GM12878 (cell line): ENCODE measurements around the gene MT1H. TPM values are rescaled to one million over a fixed set of nuclear protein-coding genes. Genes with fewer than 3 reads are reported as not detected.
A peak's percentile ranks its signal among the peaks of the same experiment; 100 is the strongest.

Experiments used
- ATAC-seq: fragments of 200-7000 bp; cut with Tn5 transposase; 3 replicates; pipeline ENCODE4 v1.9.1; 2020; ENCODE audit warnings: mild to moderate bottlenecking, moderate library complexity
- Bru-seq: library from RNA; stranded (reverse); fragments of 400-500 nt; gene quantifications from one replicate; lab custom pipeline; 2021; lab: Mats Ljungman, UMichigan
- BruChase-seq, 2 experiments: library from RNA; stranded (reverse); fragments of 400-500 nt; gene quantifications; one replicate each; lab custom pipeline; 2021; lab: Mats Ljungman, UMichigan
- BruUV-seq: library from RNA; stranded (reverse); fragments of 400-500 nt; replicated peaks from 2 replicates; lab custom pipeline; 2021; lab: Mats Ljungman, UMichigan
- CTCF ChIA-PET: fragments of 300-600 bp; sonication (Branson Sonifier 250); formaldehyde crosslinking; extraction: SDS; loops from one replicate; lab custom pipeline; 2021; ENCODE audit warnings: inconsistent platforms; lab: Yijun Ruan, JAX
- POLR2A ChIA-PET: fragments of 350-600 bp; formaldehyde crosslinking; extraction: SDS; loops from one replicate; lab custom pipeline; 2021; ENCODE audit warnings: inconsistent platforms; lab: Charles Lee
- RAD21 ChIA-PET: fragments of 300-600 bp; sonication (Branson Sonifier 250); formaldehyde crosslinking; loops from one replicate; lab custom pipeline; 2023; ENCODE audit warnings: antibody characterized with exemption; ENCODE audit not compliant: unreplicated experiment; lab: Charles Lee
- SMC1A ChIA-PET: fragments of 300-600 bp; sonication (Branson Sonifier 250); formaldehyde crosslinking; loops from one replicate; lab custom pipeline; 2023; ENCODE audit not compliant: unreplicated experiment, uncharacterized antibody; lab: Charles Lee
- DNase-seq: peaks from one replicate; pipeline ENCODE4 v3.0.0-alpha.2; 2011; ENCODE audit warnings: low read depth, low spot score
- FAIRE-seq: peaks from 3 replicates; lab custom pipeline; 2011; peaks lifted over from hg19 to GRCh38; lab: Jason Lieb, UNC
- H2AFZ ChIP-seq: 2 replicates; pipeline ENCODE4 v1.6.0; 2011; ENCODE audit warnings: low read depth, low read length, control low read depth; ENCODE audit not compliant: control insufficient read depth
- H3K27ac ChIP-seq: 2 replicates; pipeline ENCODE4 v1.5.1; 2011; ENCODE audit warnings: control low read depth; ENCODE audit not compliant: control insufficient read depth, insufficient read depth
- H3K27me3 ChIP-seq, 2 experiments: replicated peaks in 1 of 2; 2 replicates each; pipeline versions ENCODE4 v1.6.0 to v1.6.1; 2011; ENCODE audit warnings: low read length in 1 of 2; ENCODE audit not compliant: control insufficient read depth in 2 of 2, insufficient read depth in 2 of 2
- H3K36me3 ChIP-seq, 2 experiments: 2 replicates each; pipeline ENCODE4 v1.5.1; 2011; ENCODE audit warnings: low read length in 1 of 2; ENCODE audit not compliant: control insufficient read depth in 2 of 2, insufficient read depth in 2 of 2
- H3K4me1 ChIP-seq: 2 replicates; pipeline ENCODE4 v1.6.1; 2011; ENCODE audit warnings: mild to moderate bottlenecking, low read length, moderate library complexity, mixed read lengths; ENCODE audit not compliant: control insufficient read depth, insufficient read depth
- H3K4me2 ChIP-seq: 2 replicates; pipeline ENCODE4 v1.6.0; 2011; ENCODE audit warnings: control low read depth; ENCODE audit not compliant: control insufficient read depth, insufficient read depth
- H3K4me3 ChIP-seq: fragments of 200-600 bp; sonication (generic); 2 replicates; pipeline ENCODE4 v1.5.1; 2016
- H3K79me2 ChIP-seq: 2 replicates; pipeline ENCODE4 v1.6.0; 2011; ENCODE audit warnings: low read length; ENCODE audit not compliant: control insufficient read depth, insufficient read depth
- H3K9ac ChIP-seq: 2 replicates; pipeline ENCODE4 v1.8.0; 2011; ENCODE audit warnings: low read length, control low read depth, mixed read lengths; ENCODE audit not compliant: control insufficient read depth, insufficient read depth
- H3K9me3 ChIP-seq: replicated peaks from 3 replicates; pipeline ENCODE4 v1.5.1; 2011; ENCODE audit warnings: mild to moderate bottlenecking, low read length; ENCODE audit not compliant: control insufficient read depth, insufficient read depth
- H4K20me1 ChIP-seq: 2 replicates; pipeline ENCODE4 v1.6.0; 2011; ENCODE audit not compliant: control insufficient read depth, insufficient read depth
- LARP7 ChIP-seq: fragments of 450-650 bp; IDR thresholded peaks from 2 replicates; pipeline ENCODE4 v1.6.1; 2017; ENCODE audit warnings: mild to moderate bottlenecking
- POU2F2 ChIP-seq: IDR thresholded peaks from 3 replicates; pipeline ENCODE4 v1.6.1; 2011; ENCODE audit warnings: low read depth, mild to moderate bottlenecking, low read length, borderline replicate concordance
- WGBS: methylation state at CpG from one replicate; pipeline ENCODE4 v1.1.6; 2016; ENCODE audit warnings: low lambda C conversion rate; ENCODE audit not compliant: insufficient replicate concordance, insufficient coverage; ENCODE audit errors: missing lambda C conversion rate; 5-methylcytosine and 5-hydroxymethylcytosine counted together
- in situ Hi-C: fragments of 300-500 bp; cut with MboI; formaldehyde crosslinking; loops from 9 replicates; pipeline ENCODE4 v1.14.3; 2018; ENCODE audit warnings: mixed read lengths
- intact Hi-C: fragments of 100-400 bp; cut with micrococcal nuclease; formaldehyde crosslinking; loops from one replicate; pipeline ENCODE4 v1.14.2; 2022; ENCODE audit not compliant: unreplicated experiment
- long read RNA-seq, 2 experiments: library from polyadenylated mRNA; unstranded; transcript quantifications; one replicate each; pipeline ENCODE4 v2.0.0, GENCODE V29; 2019 to 2020
- polyA minus RNA-seq, 3 experiments: library from RNA; depleted of rRNA, polyadenylated mRNA; stranded (reverse); fragments of >200 nt; gene quantifications; 2 replicates each; pipeline ENCODE4 v1.2.3, GENCODE V29; 2011
- polyA plus RNA-seq, 11 experiments: library from polyadenylated mRNA; depleted of rRNA in 4 of 11; unstranded in 6 of 11; stranded (reverse) in 5 of 11; fragments of >200 nt; fragmentation: Nextera tagmentation in 4 of 11; fragmentation: Illumina TruSeq in 1 of 11; extraction: Ambion mirVana in 4 of 11; extraction: Trizol in 1 of 11; gene quantifications; 1 replicate in 1 of 11; 2 replicates in 10 of 11; pipeline versions ENCODE4 v1.2.1 to v1.2.3, GENCODE V29; 2011 to 2016; ENCODE audit warnings: inconsistent platforms in 2 of 11, missing spikeins in 2 of 11, low read depth in 1 of 11
- total RNA-seq, 4 experiments: library from RNA; depleted of rRNA in 3 of 4; stranded (reverse); fragments of >200 nt in 3 of 4; fragmentation: Illumina TruSeq in 1 of 4; extraction: Trizol in 1 of 4; gene quantifications; 2 replicates each; pipeline versions ENCODE4 v1.2.1 to v1.2.3, GENCODE V29; 2013 to 2021

The MT1H gene
- not detected in 2 replicates for total RNA-seq (2013; cell fraction: nucleolus; rRNA removed)
- 0.87 TPM in 1 of 2 replicates, not detected in the other for total RNA-seq (2014; rRNA removed)
- not detected in 2 replicates for total RNA-seq (2014; rRNA removed; fragmentation: Illumina TruSeq; extraction: Trizol)
- total RNA-seq (2021), result 1.3 and 1.8 TPM in 2 replicates
- not detected for polyA plus RNA-seq (2011; ENCODE audit: low read depth)
- 0.53 and 0.86 TPM in 2 replicates for polyA plus RNA-seq (2011; rRNA removed)
- 1.7 and 7.1 TPM in 2 replicates for polyA plus RNA-seq (2011; cell fraction: cytosol; rRNA removed)
- polyA plus RNA-seq (2011; cell fraction: nucleus; rRNA removed), result 1.9 and 4.7 TPM in 2 replicates
- polyA plus RNA-seq (2012), result 1.1 and 1.3 TPM in 2 replicates
- 0.40 TPM in 1 of 2 replicates, not detected in the other for polyA plus RNA-seq (2014; fragmentation: Illumina TruSeq; extraction: Trizol)
- polyA plus RNA-seq (2014; fragmentation: Nextera tagmentation; extraction: Ambion mirVana), result 1 to 10 TPM in 1 of 2 experiments, under 1 TPM in 1; 0.98 to 2.1 TPM
- polyA plus RNA-seq (2014; rRNA removed), result 0.99 and 2.6 TPM in 2 replicates
- polyA plus RNA-seq (2016; fragmentation: Nextera tagmentation; extraction: Ambion mirVana), result 1 to 10 TPM; 5.8 to 6.0 TPM
- 1.0 TPM in 1 of 2 replicates, not detected in the other for polyA minus RNA-seq (2011; rRNA and poly(A)+ RNA removed)
- not detected in 2 replicates for polyA minus RNA-seq (2011; cell fraction: cytosol; rRNA and poly(A)+ RNA removed)
- polyA minus RNA-seq (2011; cell fraction: nucleus; rRNA and poly(A)+ RNA removed), result not detected in 2 replicates
- Bru-seq, nascent RNA, result not detected
- not detected for BruChase-seq, experiment 1, labeled RNA remaining after a 6-hour chase
- not detected for BruChase-seq, experiment 2, labeled RNA remaining after a 2-hour chase
- long read RNA-seq, experiment 1, partial matches to known transcripts, result 0 of 1 reads
- long read RNA-seq, experiment 1, other reads (novel, unspliced or antisense), result 0 of 1 reads
- long read RNA-seq, experiment 2, result 0 reads

DNA sequence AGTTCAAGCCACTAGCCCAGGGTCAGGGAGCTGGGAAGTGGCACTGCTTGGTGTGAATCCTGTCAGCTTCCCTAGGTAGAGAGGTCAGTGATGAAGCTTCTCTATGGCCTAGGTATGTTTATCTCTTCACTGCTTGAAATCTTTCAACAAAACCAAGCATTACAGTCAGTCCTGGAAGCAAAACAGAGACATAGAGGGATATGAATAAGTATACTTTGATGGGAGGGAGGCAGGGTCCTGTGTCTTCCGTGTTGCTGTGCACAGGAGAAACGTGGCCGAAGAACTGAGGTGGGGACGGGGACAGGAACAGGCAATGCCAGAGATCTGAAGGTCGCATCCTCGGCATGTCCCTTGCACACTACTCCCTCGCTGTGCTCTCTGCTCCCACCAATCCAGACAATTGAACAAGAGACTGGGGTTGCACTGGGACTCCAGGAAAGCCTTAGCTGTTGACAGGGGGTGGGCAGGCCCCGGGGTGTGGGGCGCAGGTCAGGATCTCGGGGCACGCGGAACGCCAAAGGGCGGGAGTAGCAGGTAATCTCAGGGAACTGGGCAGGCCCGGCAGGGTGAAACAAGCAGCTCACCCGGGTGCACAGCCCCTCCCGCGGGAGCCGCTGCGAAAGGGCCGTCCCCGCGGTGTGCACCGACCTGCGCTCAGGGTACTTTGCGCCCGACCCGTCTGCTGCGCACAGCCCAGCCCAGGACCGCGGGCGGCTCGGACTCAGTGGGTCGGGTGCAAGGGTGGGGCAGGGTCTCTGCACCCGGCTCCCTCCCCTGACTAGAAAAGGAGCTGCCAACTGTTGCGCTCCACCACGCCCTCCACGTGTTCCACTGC lies at the start of gene MT1H:
MT1H (plus strand) TSS at position 810 of the 835 bp plus-strand sequence. CDS start 71 bp downstream, outside the sequence.
- ATAC-seq, result peak; percentile 57
- RAD21 ChIA-PET, result no interaction called here
- in situ Hi-C loops, result no loop called here
- Histone ChIP-seq H3K4me3 (no peak within 1 kb of the TSS), H3K27me3 (peaks cover 22 to 27% of the 10 kb centered on the region in 2 experiments), H3K36me3 (no peaks in the 10 kb centered on the region), H3K27ac (no peak within 1 kb of the TSS), H2AFZ (no peak within 1 kb of the TSS), H3K9me3 (no peaks in the 10 kb centered on the region), H4K20me1 (no peaks in the 10 kb centered on the region), H3K79me2 (no peaks in the 10 kb centered on the region), H3K4me1 (no peaks in the 10 kb centered on the region), H3K9ac (no peak within 1 kb of the TSS), H3K4me2 (no peak within 1 kb of the TSS)
- BruUV-seq, result no TSS peak
- SMC1A ChIA-PET, result interaction anchor here (1.6 kb wide), 1 partner anchor 33 kb away, joined by 5 read pairs; no protein-coding TSS in a partner anchor
- CTCF ChIA-PET, result interaction anchor here (1.6 kb wide), 1 partner anchor 155 kb away, joined by 3 read pairs; no protein-coding TSS in a partner anchor
- POLR2A ChIA-PET, result no interaction called here
- intact Hi-C loops, result no loop called here
- no peak for DNase-seq
- TF ChIP-seq LARP7 (0 out of 2 replicates have a peak, but pooled peaks have one; percentile 54), POU2F2 (no peak)
- FAIRE-seq, result no peak
- 25% methylated on average over 35 of the region's 38 CpGs for WGBS
